Stomach smooth muscle (tissue), 2 donors: Measurements from ENCODE around the gene CSNK2A2.

ENCODE experiments used
- H3K27ac ChIP-seq: one replicate; pipeline ENCODE4 v1.7.0; 2013; ENCODE audit warnings: mild to moderate bottlenecking, low read length, inconsistent platforms
- H3K27me3 ChIP-seq, 2 donors: one replicate each; pipeline ENCODE4 v1.7.0; 2013; ENCODE audit warnings: low read length in 2 of 2; ENCODE audit not compliant: insufficient read depth in 2 of 2, control insufficient read depth in 1 of 2
- H3K36me3 ChIP-seq, 2 donors: one replicate each; pipeline ENCODE4 v1.7.0; 2013; ENCODE audit warnings: low read length in 2 of 2; ENCODE audit not compliant: control insufficient read depth in 2 of 2, insufficient read depth in 2 of 2
- H3K4me1 ChIP-seq: one replicate; pipeline ENCODE4 v1.7.0; 2013; ENCODE audit warnings: low read length; ENCODE audit not compliant: control insufficient read depth, insufficient read depth
- H3K4me3 ChIP-seq, 2 donors: one replicate each; pipeline ENCODE4 v1.7.0; 2013; ENCODE audit warnings: low read length in 2 of 2
- H3K9ac ChIP-seq, 2 donors: one replicate each; pipeline ENCODE4 v1.7.0; 2013; ENCODE audit warnings: low read length in 2 of 2, mild to moderate bottlenecking in 1 of 2
- H3K9me3 ChIP-seq, 2 donors: one replicate each; pipeline ENCODE4 v1.7.0; 2013; ENCODE audit warnings: low read length in 2 of 2; ENCODE audit not compliant: control insufficient read depth in 2 of 2
- donor health status: healthy.
- donor health status: Pancreatic carcinoma.

Gene CSNK2A2

DNA sequence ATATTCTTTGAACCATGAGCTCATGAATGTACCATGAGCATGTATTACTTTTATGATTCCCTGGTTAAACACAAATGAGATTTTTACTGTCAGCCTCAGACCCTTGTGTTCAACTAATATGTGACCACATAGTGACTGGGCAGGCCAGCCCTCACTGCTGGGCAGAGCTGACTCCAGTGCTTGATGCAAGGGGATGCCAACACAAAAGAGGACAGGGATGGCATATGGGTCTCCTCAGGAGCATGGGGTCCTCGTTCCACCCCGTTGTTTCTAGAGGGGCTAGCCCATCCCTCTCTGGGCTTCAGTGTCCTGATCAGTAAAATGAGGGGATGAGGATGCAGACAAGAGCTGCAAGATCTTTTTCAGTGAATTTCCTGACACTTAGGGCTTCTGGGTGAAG is 88.0 kb downstream of the CSNK2A2 start:
- H3K9ac ChIP-seq, result no peak overlapping the region
- H3K4me3 ChIP-seq, result no peak overlapping the region
- no peaks in the 10 kb centered on the region for H3K27me3 ChIP-seq
- H3K9me3 ChIP-seq, result no peaks in the 10 kb centered on the region
- no peak overlapping the region for H3K27ac ChIP-seq
- H3K36me3 ChIP-seq, result peaks cover 11 to 14% of the 10 kb centered on the region in 2 donors
- no peaks in the 10 kb centered on the region for H3K4me1 ChIP-seq

GRCh38 chr16:58109330-58109729 is 88.6 kb downstream of the CSNK2A2 start:
- H3K4me1 ChIP-seq, result no peaks in the 10 kb centered on the region
- H3K36me3 ChIP-seq, result peaks cover 6 to 8% of the 10 kb centered on the region in 2 donors
- H3K9me3 ChIP-seq, result no peaks in the 10 kb centered on the region
- no peak overlapping the region for H3K9ac ChIP-seq
- H3K4me3 ChIP-seq, result no peak overlapping the region
- H3K27me3 ChIP-seq, result no peaks in the 10 kb centered on the region
- no peak overlapping the region for H3K27ac ChIP-seq
